GM18868 (cell line): ENCODE measurements around the gene CCDC106.

Experiments used
- ATAC-seq: cut with Tn5 transposase; IDR thresholded peaks from one replicate; pipeline ENCODE4 v1.9.1; 2021; ENCODE audit warnings: mild to moderate bottlenecking, moderate library complexity; ENCODE audit not compliant: unreplicated experiment

Gene CCDC106

GRCh38 chr19:55635334-55635717, 12.7 kb upstream of the CCDC106 start:
- no peak for ATAC-seq

- ATAC-seq = no peak
These were observed 12.1 kb upstream of the CCDC106 start for GRCh38 chr19:55635856-55636440.

GRCh38 chr19:55636723-55637122, 11.3 kb upstream of the CCDC106 start:
- no peak for ATAC-seq

GRCh38 chr19:55637534-55637933, 10.5 kb upstream of the CCDC106 start:
- ATAC-seq = no peak

- no peak for ATAC-seq
These were observed 9.1 kb upstream of the CCDC106 start for GRCh38 chr19:55638864-55639359.

- ATAC-seq = no peak
These were observed 7.9 kb upstream of the CCDC106 start for GRCh38 chr19:55640043-55640576.

- no peak for ATAC-seq
These were observed 7.2 kb upstream of the CCDC106 start, which contains the start of gene ZNF580 for GRCh38 chr19:55640577-55641425. Gene ZNF580 (plus strand): TSS chr19:55641002. CDS start chr19:55642509, 1,507 bp downstream.

- no peak for ATAC-seq
These were observed 6.4 kb upstream of the CCDC106 start for GRCh38 chr19:55641426-55642152.

- ATAC-seq = no peak
These were observed 5.6 kb upstream of the CCDC106 start for GRCh38 chr19:55642153-55643002.

- ATAC-seq = peak; percentile 27
These were observed 4.8 kb upstream of the CCDC106 start, which contains the start of gene ZNF581 for GRCh38 chr19:55643003-55643886. Gene ZNF581 (plus strand): TSS chr19:55643649. CDS start chr19:55644572, 923 bp downstream.

GRCh38 chr19:55643887-55644176, 4.2 kb upstream of the CCDC106 start:
- no peak for ATAC-seq

- no peak for ATAC-seq
These were observed 3.7 kb upstream of the CCDC106 start for GRCh38 chr19:55644191-55644833.

- no peak for ATAC-seq
These were observed 3.0 kb upstream of the CCDC106 start for GRCh38 chr19:55644842-55645511.

- ATAC-seq = no peak
These were observed 2.5 kb upstream of the CCDC106 start for GRCh38 chr19:55645512-55645881.

- ATAC-seq = no peak
These were observed 902 bp upstream of the CCDC106 start for GRCh38 chr19:55646889-55647731.

- ATAC-seq = no peak
These were observed 714 bp downstream of the CCDC106 start for GRCh38 chr19:55648585-55649267.
